Heart right ventricle (tissue), 16 donors: ENCODE measurements around the gene CMTM5. TPM values are rescaled to one million over a fixed set of nuclear protein-coding genes. Genes with fewer than 3 reads are reported as not detected.

Source experiments
- ATAC-seq, 8 donors: fragments of 200-7000 bp; cut with Tn5 transposase; one replicate each; pipeline ENCODE4 v1.9.1; 2020; ENCODE audit warnings: mild to moderate bottlenecking in 8 of 8, moderate library complexity in 8 of 8, moderate number of reproducible peaks in 1 of 8
- DNase-seq, 2 donors: peaks; one replicate each; pipeline ENCODE4 v3.0.0-alpha.2; 2020
- H3K27ac ChIP-seq, 10 donors: fragments of 200-600 bp; sonication (generic) in 2 of 10; one replicate each; pipeline versions ENCODE4 v1.5.0 to v1.8.0; 2020 to 2022; ENCODE audit warnings: mild to moderate bottlenecking in 3 of 10
- H3K27me3 ChIP-seq, 7 donors: fragments of 200-600 bp; one replicate each; pipeline ENCODE4 v1.8.0; 2021 to 2022; ENCODE audit warnings: mild to moderate bottlenecking in 2 of 7
- H3K36me3 ChIP-seq, 9 donors: fragments of 200-600 bp; sonication (generic) in 1 of 9; one replicate each; pipeline versions ENCODE4 v1.5.0 to v1.8.0; 2020 to 2022; ENCODE audit warnings: mild to moderate bottlenecking in 2 of 9
- H3K4me1 ChIP-seq, 9 donors: fragments of 200-600 bp; sonication (generic) in 1 of 9; one replicate each; pipeline versions ENCODE4 v1.5.0 to v1.8.0; 2020 to 2022; ENCODE audit warnings: mild to moderate bottlenecking in 4 of 9
- H3K4me3 ChIP-seq, 10 donors: fragments of 200-600 bp; sonication (generic) in 2 of 10; one replicate each; pipeline versions ENCODE4 v1.5.0 to v1.8.0; 2020 to 2022; ENCODE audit warnings: mild to moderate bottlenecking in 7 of 10, moderate library complexity in 2 of 10
- H3K9me3 ChIP-seq, 11 donors: fragments of 200-600 bp in 10 of 11; sonication (generic) in 2 of 11; one replicate each; pipeline versions ENCODE4 v1.5.0 to v1.8.0; 2013 to 2022; ENCODE audit warnings: mild to moderate bottlenecking in 2 of 11, control low read depth in 1 of 11, moderate library complexity in 1 of 11
- CTCF ChIP-seq, 9 donors: fragments of 200-600 bp; sonication (generic) in 2 of 9; IDR thresholded peaks; one replicate each; pipeline versions ENCODE4 v1.5.0 to v1.8.0; 2021 to 2022; ENCODE audit warnings: antibody characterized with exemption in 9 of 9, mild to moderate bottlenecking in 5 of 9, moderate library complexity in 1 of 9
- WGBS, 2 donors: extraction: QIAGEN DNeasy Blood & Tissue Kit; methylation state at CpG; one replicate each; pipeline ENCODE4 v1.1.7; 2013; ENCODE audit warnings: inconsistent platforms in 1 of 2; 5-methylcytosine and 5-hydroxymethylcytosine counted together
- intact Hi-C, 10 donors: fragments of 100-400 bp; cut with DNase I; formaldehyde crosslinking; loops; one replicate each; pipeline versions ENCODE4 v1.11.1 to v1.14.2; 2022
- polyA plus RNA-seq, 2 donors: library from polyadenylated mRNA; stranded (reverse); fragments of 200-250 nt; gene quantifications; one replicate each; pipeline ENCODE4 v1.2.3, GENCODE V29; 2013
- total RNA-seq, 10 donors: library from RNA; stranded (reverse); fragmentation: NEBNext Ultra II Directional in 3 of 10; extraction: Animal tissue kit (Norgen Biotek cat#: 25700) in 3 of 10; gene quantifications; one replicate each; pipeline versions ENCODE4 v1.2.1 to v1.2.4, GENCODE V29; 2021 to 2023
- donor health status: Arrhythmogenic right ventricular cardiomyopathy.
- donor health status: ischemic (EF 13 %, LVEDD 7.1; RV severe dilation, severe dysfunction).
- donor health status: healthy with polysubstance abuse.
- donor health status: DM: no; HTN: yes; CAD: no.
- donor health status: DM: no; HTN: no; CAD: no.
- donor health status: ischemic (EF 25% LVEDD 6.9; RV normal size, moderate dysfunction).
- donor health status: ischemic (EF 25% LVEDD 5.7; RV mildly dilated, moderate dysfunction).
- donor health status: healthy.
- donor health status: DM: yes; HTN: yes; CAD: no.
- donor health status: Ischemic cardiomyopathy.
- donor health status: ischemic (EF 35%, LVEDD 5.7; RV mildly dilated, moderate dysfunction).
- donor health status: nonischemic (EF 11% LVEDD 7.7; RV severe dilation, severe dysfunction).
- donor health status: DM: yes; HTN: yes; CAD: no.
- donor health status: PGD.
- donor health status: ischemic (EF 29% LVEDD 5.4; RV normal size, mild dysfunction).
- donor health status: nonischemic (EF 23%, LVEDD 6.1; RV moderate dilation, normal function).

The CMTM5 gene
- total and polyA plus RNA-seq, 12 donors, result 0.32 to 5.3 (median 0.53) TPM; not detected in 7

- H3K4me3 ChIP-seq, result peak overlapping the region; percentile 26 to 63 (median 58)
- H3K9me3 ChIP-seq, result no peaks in the 10 kb centered on the region
- intact Hi-C loops, result loop anchor here in 2 of 10 donors (5.0 kb wide), 2 partner anchors 39 to 104 kb away; no protein-coding TSS in a partner anchor
- H3K27ac ChIP-seq, result peak overlapping the region; percentile 50 to 90 (median 86)
- ATAC-seq, result peak; percentile 51 to 81 (median 74)
- WGBS, 2 donors, result 1% methylated on average over 47 to 48 of the region's 51 CpGs
- H3K36me3 ChIP-seq, result no peaks in the 10 kb centered on the region
- TF ChIP-seq CTCF (IDR thresholded peaks at IDR 0.05), result no peak
- peaks cover 0 to 22% (median 5%) of the 10 kb centered on the region in 9 donors for H3K4me1 ChIP-seq
- H3K27me3 ChIP-seq, result peaks cover 0 to 45% (median 18%) of the 10 kb centered on the region in 7 donors
- DNase-seq, result peak; percentile 52 to 60
Observed at GRCh38 chr14:23365732-23366425, 11.0 kb upstream of the CMTM5 start.

- WGBS, 2 donors, result 10 to 18% methylated on average over 34 of the region's 34 CpGs
- TF ChIP-seq CTCF (IDR thresholded peaks at IDR 0.05), result no peak
- no peaks in the 10 kb centered on the region for H3K36me3 ChIP-seq
- ATAC-seq (peak; percentile 33 to 81 (median 58)), DNase-seq (peak; percentile 73 to 79)
- intact Hi-C loops, result loop anchor here in 2 of 10 donors (5.0 kb wide), 2 partner anchors 39 to 104 kb away; no protein-coding TSS in a partner anchor
- H3K27ac ChIP-seq, result peak overlapping the region; percentile 50 to 90 (median 86)
- peaks cover 0 to 22% (median 5%) of the 10 kb centered on the region in 9 donors for H3K4me1 ChIP-seq
- no peaks in the 10 kb centered on the region for H3K9me3 ChIP-seq
- peak overlapping the region in 9 of 10 donors; percentile 50 to 63 (median 59) for H3K4me3 ChIP-seq
- peaks cover 0 to 45% (median 18%) of the 10 kb centered on the region in 7 donors for H3K27me3 ChIP-seq
Observed at GRCh38 chr14:23366426-23366921, 10.4 kb upstream of the CMTM5 start.

- TF ChIP-seq CTCF (IDR thresholded peaks at IDR 0.05), result no peak
- 47 to 56% methylated on average over 1 of the region's 1 CpG for WGBS, 2 donors
Observed at GRCh38 chr14:23370221-23370620, 6.6 kb upstream of the CMTM5 start.

GRCh38 chr14:23371865-23372264 lies 5.0 kb upstream of the CMTM5 start:
- intact Hi-C loops, result loop anchor here in 3 of 10 donors (5.0 to 10.0 kb wide), 2 partner anchors 35 to 107 kb away; no protein-coding TSS in a partner anchor
- Histone ChIP-seq H3K9me3 (no peaks in the 10 kb centered on the region), H3K4me1 (peaks cover 0 to 11% (median 0%) of the 10 kb centered on the region in 9 donors), H3K36me3 (no peaks in the 10 kb centered on the region), H3K27me3 (peaks cover 0 to 6% (median 0%) of the 10 kb centered on the region in 7 donors), H3K4me3 (no peak overlapping the region), H3K27ac (no peak overlapping the region)
- WGBS, 2 donors, result 90 to 100% methylated on average over 1 of the region's 1 CpG
- no peak for TF ChIP-seq CTCF (IDR thresholded peaks at IDR 0.05)
- ATAC-seq (no peak), DNase-seq (no peak)

More at GRCh38 chr14:23370221-23370620, 6.6 kb upstream of the CMTM5 start:
- Histone ChIP-seq H3K9me3 (no peaks in the 10 kb centered on the region), H3K36me3 (no peaks in the 10 kb centered on the region), H3K27me3 (peaks cover 0 to 23% (median 9%) of the 10 kb centered on the region in 7 donors), H3K4me1 (peaks cover 0 to 15% (median 0%) of the 10 kb centered on the region in 9 donors), H3K27ac (no peak overlapping the region), H3K4me3 (no peak overlapping the region)
- ATAC-seq, result no peak
- DNase-seq, result no peak
- intact Hi-C loops, result loop anchor here in 3 of 10 donors (5.0 to 10.0 kb wide), 2 partner anchors 33 to 105 kb away; no protein-coding TSS in a partner anchor
